ENCODE data around the gene SRR.

The SRR gene

DNA sequence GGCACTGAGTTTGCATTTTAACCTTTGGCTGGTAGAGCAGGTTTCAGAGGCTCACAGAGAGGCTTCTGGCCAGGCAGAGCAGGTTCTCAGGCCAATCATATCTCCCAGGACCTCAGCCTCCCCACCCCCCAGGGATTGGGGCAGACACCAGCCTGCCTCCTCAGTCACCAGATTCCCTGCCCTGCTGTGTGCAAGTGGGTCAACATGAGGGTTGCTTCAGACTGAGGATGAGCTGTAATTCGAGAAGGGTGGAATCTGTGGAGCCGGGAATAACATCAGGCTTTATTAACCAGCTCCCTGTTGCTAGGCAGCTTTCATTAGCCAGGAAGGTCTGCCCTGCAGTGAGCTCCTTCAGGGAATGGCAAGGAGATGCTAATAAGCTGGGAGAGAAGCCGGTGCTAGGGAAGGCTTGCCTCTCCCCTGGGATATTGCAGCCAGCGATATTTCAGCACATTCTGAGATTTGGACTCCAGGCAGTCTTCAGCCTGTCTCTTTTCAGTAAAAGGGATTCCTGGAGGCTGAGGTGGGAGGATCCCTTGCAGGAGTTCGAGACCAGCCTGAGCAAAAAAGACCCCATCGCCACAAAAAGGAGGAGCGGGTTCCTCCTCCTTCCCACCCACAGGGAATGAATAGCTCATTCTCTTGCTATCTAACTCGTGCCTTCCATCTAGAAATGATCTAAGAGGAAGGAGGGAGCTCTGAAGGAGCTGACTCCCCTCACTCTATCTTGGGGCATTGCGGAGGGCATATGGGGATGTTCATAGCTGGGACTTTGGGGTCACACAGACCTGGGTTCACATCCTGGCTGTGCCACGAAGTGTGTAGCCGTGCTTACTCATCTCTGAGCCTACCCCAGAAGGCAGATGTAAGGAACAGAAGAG, 44.3 kb downstream of the SRR start:
- TF ChIP-seq GATA3 (IDR thresholded peaks at IDR 0.05; ENCODE audit: low read depth, low read length): no peak
- no peak for TF ChIP-seq GATA2 (IDR thresholded peaks at IDR 0.05; ENCODE audit: low read depth, low read length)

DNA sequence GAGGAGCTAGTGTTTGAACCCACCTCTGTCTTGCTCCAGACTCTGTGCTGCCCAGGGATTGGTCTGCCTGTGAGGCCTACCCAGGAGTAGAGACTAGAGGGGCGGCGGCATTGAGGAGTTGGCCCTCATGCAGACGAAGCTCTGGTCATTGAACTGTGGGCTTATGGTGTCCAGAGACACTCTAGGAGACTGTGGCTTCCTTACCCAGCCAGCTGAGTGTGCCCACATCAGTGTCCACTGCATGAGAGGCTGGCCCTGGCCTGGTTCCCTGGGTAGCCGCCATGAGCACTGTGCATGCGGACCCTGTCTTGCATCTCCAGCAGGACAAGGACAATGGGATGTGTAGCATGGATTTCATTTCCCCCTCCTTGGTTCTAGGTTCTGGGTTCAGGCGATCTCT, 47.5 kb downstream of the SRR start:
- TF ChIP-seq GATA3 (IDR thresholded peaks at IDR 0.05; ENCODE audit: low read depth, low read length) (no peak), GATA2 (IDR thresholded peaks at IDR 0.05; ENCODE audit: low read depth, low read length) (no peak)

DNA sequence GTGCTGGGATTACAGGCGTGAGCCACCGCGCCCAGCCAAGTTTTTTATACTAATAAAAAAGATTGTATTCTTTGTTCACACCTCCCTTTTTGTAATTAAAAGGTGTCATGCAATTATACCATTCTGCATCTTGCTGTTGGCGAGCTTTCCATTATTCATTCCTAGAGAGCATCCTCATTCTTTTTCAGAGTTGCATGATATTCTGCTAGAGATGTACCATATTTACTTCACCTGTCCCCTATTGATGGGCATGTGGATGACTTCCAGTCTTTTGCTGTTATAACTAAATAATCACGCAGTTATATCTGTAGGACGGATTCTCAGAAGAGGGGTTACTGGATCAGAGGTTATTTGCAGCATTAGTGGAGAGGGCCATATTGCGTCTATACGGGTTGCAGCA, 50.6 kb downstream of the SRR start:
- TF ChIP-seq GATA2 (IDR thresholded peaks at IDR 0.05; ENCODE audit: low read depth, low read length) (no peak), GATA3 (IDR thresholded peaks at IDR 0.05; ENCODE audit: low read depth, low read length) (no peak)

DNA sequence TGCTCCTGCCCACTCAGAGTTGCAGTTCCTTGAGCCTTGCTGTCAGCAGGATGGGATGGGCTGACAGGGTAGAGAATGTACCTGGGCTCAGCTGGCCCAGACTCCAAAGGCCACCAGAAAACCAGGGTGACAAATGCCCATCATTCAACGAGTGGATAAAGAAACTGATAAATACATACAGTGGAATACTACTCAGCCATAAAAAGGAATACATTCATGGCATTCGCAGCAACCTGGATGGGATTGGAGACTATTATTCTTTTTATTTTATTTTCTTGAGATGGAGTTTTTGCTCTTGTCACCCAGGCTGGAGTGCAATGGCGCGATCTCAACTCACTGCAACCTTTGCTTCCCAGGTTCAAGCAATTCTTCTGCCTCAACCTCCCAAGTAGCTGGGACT, 53.5 kb downstream of the SRR start:
- TF ChIP-seq GATA3 (IDR thresholded peaks at IDR 0.05; ENCODE audit: low read depth, low read length) (no peak), GATA2 (IDR thresholded peaks at IDR 0.05; ENCODE audit: low read depth, low read length) (no peak)

DNA sequence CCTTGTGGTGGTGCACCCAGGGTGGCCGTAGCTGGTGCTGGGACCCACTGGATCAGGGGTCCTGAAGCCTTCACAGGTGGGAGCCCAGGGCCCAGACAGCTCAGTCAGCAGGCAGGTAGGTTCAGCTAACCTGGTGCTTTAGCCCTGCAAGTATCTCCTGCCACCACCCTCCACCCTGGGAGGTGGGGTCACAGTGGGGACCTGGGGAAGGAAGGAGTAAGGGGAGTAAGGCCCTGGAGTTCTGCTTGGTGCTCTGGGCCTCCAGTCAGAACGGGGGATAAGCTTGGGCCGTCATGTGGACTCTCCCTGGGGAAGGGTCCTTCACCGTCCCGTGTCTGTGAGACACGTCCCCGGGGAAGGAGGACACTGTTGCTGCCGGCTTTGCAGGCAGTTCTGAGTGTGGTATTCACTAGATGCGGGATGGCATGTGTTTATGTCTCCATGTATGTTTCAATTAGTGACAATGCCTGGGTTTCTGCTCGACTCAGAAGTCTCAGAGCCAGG, 54.2 kb downstream of the SRR start:
- TF ChIP-seq GATA2 (IDR thresholded peaks at IDR 0.05; ENCODE audit: low read depth, low read length) (no peak), GATA3 (IDR thresholded peaks at IDR 0.05; ENCODE audit: low read depth, low read length) (no peak)

DNA sequence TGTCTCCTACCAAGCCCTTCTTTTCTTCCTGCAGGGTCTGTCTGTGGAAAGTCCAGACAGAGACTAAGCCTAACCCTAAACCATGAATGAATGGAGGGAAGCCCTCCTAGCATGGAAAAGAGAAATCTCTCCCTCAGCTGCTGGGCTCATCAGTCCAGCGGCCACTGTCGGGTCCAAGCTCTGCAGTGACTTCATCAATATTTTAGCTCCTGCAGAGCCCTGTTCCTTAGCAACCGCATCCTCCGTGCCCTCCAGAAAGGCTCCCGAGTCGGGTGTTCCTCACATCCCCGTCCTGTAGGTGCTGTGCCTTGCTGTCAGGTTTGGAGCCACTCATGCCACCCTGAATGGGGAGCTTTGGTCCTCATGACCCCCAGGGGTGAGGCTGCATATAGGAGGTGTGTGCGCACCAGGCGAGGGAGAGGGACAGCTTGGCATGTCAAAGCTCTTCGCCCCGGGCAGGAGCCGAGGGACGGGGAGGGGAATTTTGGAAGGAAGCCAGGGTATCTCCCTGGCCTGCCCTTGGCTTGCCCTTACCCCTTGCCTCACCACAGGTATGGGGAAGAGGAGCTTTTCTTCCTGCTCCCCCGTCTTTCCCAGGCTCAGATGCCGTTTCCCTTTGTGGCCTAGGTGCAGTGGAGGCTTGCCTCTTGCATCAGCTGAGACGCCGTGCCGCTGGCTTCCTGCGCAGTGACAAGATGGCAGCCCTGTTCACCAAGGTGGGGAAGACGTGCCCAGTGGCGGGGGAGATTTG, 57.4 kb downstream of the SRR start:
- no peak for TF ChIP-seq GATA2 (IDR thresholded peaks at IDR 0.05; ENCODE audit: low read depth, low read length)
- no peak for TF ChIP-seq GATA3 (IDR thresholded peaks at IDR 0.05; ENCODE audit: low read depth, low read length)

DNA sequence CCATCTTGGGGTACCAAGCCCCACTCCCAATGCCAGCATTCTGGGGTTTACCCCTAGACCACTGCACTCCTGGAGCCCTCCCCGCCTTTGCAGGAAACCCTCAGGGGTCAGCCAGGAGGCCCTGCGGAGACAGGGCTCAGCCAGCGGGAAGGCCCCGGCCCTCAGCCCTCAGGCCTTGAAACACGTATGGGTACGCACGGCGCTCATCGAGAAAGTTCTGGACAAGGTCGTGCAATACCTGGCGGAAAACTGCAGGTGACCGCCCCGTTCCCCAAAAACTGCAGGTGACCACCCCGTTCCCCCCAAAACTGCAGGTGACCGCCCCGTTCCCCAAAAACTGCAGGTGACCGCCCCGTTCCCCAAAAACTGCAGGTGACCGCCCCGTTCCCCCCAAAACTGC, 58.3 kb downstream of the SRR start:
- no peak for TF ChIP-seq GATA2 (IDR thresholded peaks at IDR 0.05; ENCODE audit: low read depth, low read length)
- TF ChIP-seq GATA3 (IDR thresholded peaks at IDR 0.05; ENCODE audit: low read depth, low read length): no peak

DNA sequence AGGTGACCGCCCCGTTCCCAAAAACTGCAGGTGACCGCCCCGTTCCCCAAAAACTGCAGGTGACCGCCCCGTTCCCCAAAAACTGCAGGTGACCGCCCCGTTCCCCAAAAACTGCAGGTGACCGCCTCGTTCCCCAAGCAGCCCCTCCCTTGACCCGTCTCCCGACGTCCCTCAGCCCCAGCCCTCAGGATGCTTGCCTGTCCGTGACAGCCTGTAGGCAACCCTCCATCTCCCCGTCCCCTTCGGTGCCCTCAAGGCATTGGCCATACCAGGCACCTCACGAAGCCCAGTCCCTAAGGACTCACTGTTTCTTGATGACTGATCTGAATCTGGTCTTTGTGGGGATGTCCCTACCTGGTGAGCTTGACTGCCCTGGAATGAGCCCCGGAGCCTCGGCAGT, 58.7 kb downstream of the SRR start:
- TF ChIP-seq GATA2 (IDR thresholded peaks at IDR 0.05; ENCODE audit: low read depth, low read length) (no peak), GATA3 (IDR thresholded peaks at IDR 0.05; ENCODE audit: low read depth, low read length) (no peak)

DNA sequence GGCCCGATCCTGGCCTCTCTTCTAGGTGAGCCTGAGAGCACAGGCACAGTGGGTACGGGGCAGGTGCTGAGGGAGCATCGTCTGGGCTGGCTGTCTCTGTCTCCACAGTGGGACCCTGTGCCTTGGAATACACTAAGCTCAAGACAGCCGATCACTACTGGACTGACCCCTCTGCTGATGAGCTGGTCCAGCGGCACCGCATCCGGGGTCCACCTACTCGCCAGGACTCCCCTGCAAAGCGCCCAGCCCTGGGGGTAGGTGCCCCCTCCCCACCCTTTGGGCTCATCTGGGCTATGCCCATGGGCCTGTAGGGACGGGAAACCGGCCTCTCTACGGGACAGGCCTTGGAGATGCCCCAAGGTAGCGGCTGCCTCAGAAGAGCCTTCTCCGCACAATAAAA, 59.1 kb downstream of the SRR start:
- TF ChIP-seq GATA3 (IDR thresholded peaks at IDR 0.05; ENCODE audit: low read depth, low read length) (no peak), GATA2 (IDR thresholded peaks at IDR 0.05; ENCODE audit: low read depth, low read length) (no peak)

DNA sequence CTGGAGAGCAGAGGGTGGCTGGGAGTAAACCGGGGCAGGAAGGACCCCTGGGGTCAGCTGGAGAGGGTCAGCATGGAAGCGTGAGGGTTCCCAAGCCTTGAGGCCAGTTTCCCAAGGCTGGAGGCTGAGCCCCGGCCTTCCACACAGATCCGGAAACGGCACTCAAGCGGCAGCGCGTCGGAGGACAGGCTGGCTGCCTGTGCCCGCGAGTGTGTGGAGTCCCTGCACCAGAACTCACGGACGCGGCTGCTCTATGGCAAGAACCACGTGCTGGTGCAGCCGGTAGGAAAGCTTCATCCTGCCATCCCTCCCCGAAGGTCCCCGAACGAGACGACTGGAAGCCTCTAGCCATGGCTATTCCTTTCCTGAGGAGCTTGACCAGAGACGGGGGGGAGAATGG, 59.6 kb downstream of the SRR start:
- TF ChIP-seq GATA2 (IDR thresholded peaks at IDR 0.05; ENCODE audit: low read depth, low read length): no peak
- TF ChIP-seq GATA3 (IDR thresholded peaks at IDR 0.05; ENCODE audit: low read depth, low read length): no peak

DNA sequence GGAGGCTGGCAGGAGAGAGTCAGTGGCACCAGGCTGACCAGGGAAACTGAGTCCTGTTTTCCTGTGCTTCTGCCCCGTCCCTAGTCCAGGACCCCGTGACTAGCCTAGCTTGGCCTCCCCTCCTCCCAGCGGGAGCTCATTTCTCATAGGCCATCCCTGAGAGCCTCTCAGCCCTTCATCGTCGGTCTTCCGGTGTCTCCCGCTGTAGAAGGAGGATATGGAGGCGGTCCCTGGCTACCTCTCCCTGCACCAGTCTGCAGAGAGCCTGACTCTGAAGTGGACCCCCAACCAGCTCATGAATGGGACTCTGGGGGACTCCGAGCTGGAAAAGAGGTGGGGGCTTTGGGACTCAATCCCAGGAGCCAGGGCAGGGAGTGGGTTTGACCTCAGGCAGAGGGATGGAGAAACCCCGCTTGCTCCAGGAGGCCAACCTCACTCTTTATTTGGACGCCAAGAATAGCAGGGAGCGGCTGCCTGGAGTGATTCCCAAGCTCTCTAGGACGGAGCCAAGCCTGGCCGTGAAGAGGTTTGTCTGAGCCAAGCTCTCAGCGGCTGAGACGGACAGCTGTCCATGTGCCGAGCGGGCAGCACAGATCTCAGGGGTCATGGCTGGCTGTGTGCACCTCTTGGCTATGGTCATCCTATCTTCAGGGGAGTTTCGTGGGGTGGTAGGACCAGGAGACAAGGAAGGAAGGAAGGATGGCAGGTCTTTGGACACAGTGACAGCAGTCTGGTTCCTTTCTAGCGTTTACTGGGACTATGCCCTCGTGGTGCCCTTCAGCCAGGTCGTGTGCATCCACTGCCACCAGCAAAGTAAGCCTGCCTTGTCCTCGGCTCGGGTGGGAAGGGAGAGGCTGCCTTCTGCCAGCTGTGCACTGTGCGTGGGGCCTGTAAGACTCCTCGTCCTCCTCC, 60.4 kb downstream of the SRR start:
- TF ChIP-seq GATA3 (IDR thresholded peaks at IDR 0.05; ENCODE audit: low read depth, low read length): no peak
- TF ChIP-seq GATA2 (IDR thresholded peaks at IDR 0.05; ENCODE audit: low read depth, low read length): no peak

DNA sequence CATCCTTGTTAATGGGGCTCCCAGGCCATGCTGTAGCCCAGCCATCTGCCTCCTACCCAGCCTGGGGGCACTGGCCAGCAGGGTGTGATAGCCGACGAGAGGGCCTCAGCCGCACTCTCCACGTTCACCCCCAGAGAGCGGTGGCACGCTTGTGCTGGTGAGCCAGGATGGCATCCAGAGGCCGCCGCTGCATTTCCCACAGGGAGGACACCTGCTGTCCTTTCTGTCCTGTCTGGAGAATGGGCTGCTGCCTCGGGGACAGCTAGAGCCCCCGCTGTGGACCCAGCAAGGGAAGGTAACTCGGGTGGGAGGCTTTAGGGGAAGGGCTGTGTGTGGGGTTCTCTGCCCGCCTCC, 61.0 kb downstream of the SRR start:
- TF ChIP-seq GATA3 (IDR thresholded peaks at IDR 0.05; ENCODE audit: low read depth, low read length) (no peak), GATA2 (IDR thresholded peaks at IDR 0.05; ENCODE audit: low read depth, low read length) (no peak)

DNA sequence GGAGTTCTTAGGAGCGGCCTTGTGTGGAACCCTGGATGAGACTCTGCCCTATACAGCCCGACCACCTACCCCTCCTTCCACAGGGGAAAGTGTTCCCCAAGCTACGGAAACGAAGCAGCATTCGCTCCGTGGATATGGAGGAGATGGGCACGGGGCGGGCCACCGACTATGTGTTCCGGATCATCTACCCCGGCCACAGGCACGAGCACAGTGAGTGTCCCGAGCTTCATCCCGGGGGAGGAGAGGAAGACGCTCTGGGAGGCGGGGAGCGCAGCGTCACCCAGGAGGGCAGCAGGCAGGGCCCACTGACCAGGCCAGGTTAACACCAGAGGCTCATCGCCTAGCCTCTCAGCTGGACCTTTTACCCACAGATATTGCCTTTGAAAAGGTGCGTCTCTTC, 61.4 kb downstream of the SRR start:
- no peak for TF ChIP-seq GATA3 (IDR thresholded peaks at IDR 0.05; ENCODE audit: low read depth, low read length)
- no peak for TF ChIP-seq GATA2 (IDR thresholded peaks at IDR 0.05; ENCODE audit: low read depth, low read length)

Data from SH-SY5Y (cell line).